GM19035 (cell line): Measurements from ENCODE around the gene TRAF2.

ENCODE experiments used
- ATAC-seq: cut with Tn5 transposase; IDR thresholded peaks from one replicate; pipeline ENCODE4 v1.9.1; 2021; ENCODE audit not compliant: unreplicated experiment

The TRAF2 gene

GRCh38 chr9:136958473-136958872 is 72.2 kb downstream of the TRAF2 start:
- ATAC-seq: no peak

- no peak for ATAC-seq
Observed at GRCh38 chr9:136958898-136959850, 72.9 kb downstream of the TRAF2 start.

- no peak for ATAC-seq
Observed at GRCh38 chr9:136960212-136960937, 74.1 kb downstream of the TRAF2 start.

GRCh38 chr9:136960938-136961275 is 74.6 kb downstream of the TRAF2 start:
- no peak for ATAC-seq

GRCh38 chr9:136961279-136962065 is 75.2 kb downstream of the TRAF2 start:
- no peak for ATAC-seq

GRCh38 chr9:136962163-136962562 is 75.8 kb downstream of the TRAF2 start:
- ATAC-seq: no peak

GRCh38 chr9:136962701-136963248 is 76.5 kb downstream of the TRAF2 start:
- ATAC-seq: no peak

GRCh38 chr9:136963341-136963740 is 77.0 kb downstream of the TRAF2 start:
- ATAC-seq: no peak

GRCh38 chr9:136963751-136964150 is 77.4 kb downstream of the TRAF2 start:
- ATAC-seq: no peak

- ATAC-seq: no peak
Observed at GRCh38 chr9:136964171-136964689, 77.9 kb downstream of the TRAF2 start.

- ATAC-seq: no peak
Observed at GRCh38 chr9:136964833-136965422, 78.6 kb downstream of the TRAF2 start.

GRCh38 chr9:136965771-136966484 is 79.6 kb downstream of the TRAF2 start:
- ATAC-seq: no peak

GRCh38 chr9:136968333-136969127 is 82.2 kb downstream of the TRAF2 start:
- ATAC-seq: no peak

- ATAC-seq: no peak
Observed at GRCh38 chr9:136969150-136969549, 82.8 kb downstream of the TRAF2 start.

- no peak for ATAC-seq
Observed at GRCh38 chr9:136969774-136970173, 83.5 kb downstream of the TRAF2 start.

- ATAC-seq: no peak
Observed at GRCh38 chr9:136970361-136970760, 84.0 kb downstream of the TRAF2 start.

GRCh38 chr9:136971746-136972145 is 85.4 kb downstream of the TRAF2 start:
- ATAC-seq: no peak

- no peak for ATAC-seq
Observed at GRCh38 chr9:136972335-136972734, 86.0 kb downstream of the TRAF2 start.

- no peak for ATAC-seq
Observed at GRCh38 chr9:136972743-136973142, 86.4 kb downstream of the TRAF2 start.
